Endothelial cell of umbilical vein (primary cell): ENCODE measurements around the gene PPIB. TPM values are rescaled to one million over a fixed set of nuclear protein-coding genes. Genes with fewer than 3 reads are reported as not detected.

Experiments
- BruUV-seq: library from RNA; stranded (reverse); fragments of 400-500 nt; replicated peaks from 2 replicates; lab custom pipeline; 2021; lab: Mats Ljungman, UMichigan
- CTCF ChIA-PET: fragments of 300-600, 350-600 bp; sonication (Branson Sonifier 250); formaldehyde crosslinking; loops from one replicate; lab custom pipeline; 2021; ENCODE audit warnings: antibody characterized with exemption, inconsistent platforms; lab: Charles Lee
- POLR2A ChIA-PET: fragments of 300-600, 350-600 bp; sonication (Branson Sonifier 250); formaldehyde crosslinking; loops from one replicate; lab custom pipeline; 2021; ENCODE audit warnings: antibody characterized with exemption, inconsistent platforms; lab: Charles Lee
- DNase-seq: peaks from one replicate; pipeline ENCODE4 v3.0.0-alpha.2; 2011; ENCODE audit warnings: low read depth, low spot score
- FAIRE-seq: peaks from 2 replicates; lab custom pipeline; 2011; peaks lifted over from hg19 to GRCh38; lab: Jason Lieb, UNC
- H2AFZ ChIP-seq: 2 replicates; pipeline ENCODE4 v1.6.0; 2012; ENCODE audit warnings: low read depth, low read length, control low read depth, inconsistent platforms
- H3K27ac ChIP-seq: 2 replicates; pipeline ENCODE4 v1.5.1; 2011; ENCODE audit warnings: low read depth, mild to moderate bottlenecking, control low read depth, low read length, moderate library complexity; ENCODE audit not compliant: insufficient read depth
- H3K27me3 ChIP-seq, 2 experiments: 2 replicates each; pipeline versions ENCODE4 v1.6.0 to v1.6.1; 2011; ENCODE audit warnings: low read length in 2 of 2, mixed read lengths in 1 of 2; ENCODE audit not compliant: control insufficient read depth in 2 of 2, insufficient read depth in 2 of 2
- H3K36me3 ChIP-seq, 2 experiments: 2 replicates in 1 of 2; 3 replicates in 1 of 2; pipeline ENCODE4 v1.5.1; 2011; ENCODE audit warnings: low read length in 2 of 2, mild to moderate bottlenecking in 1 of 2, moderate library complexity in 1 of 2; ENCODE audit not compliant: control insufficient read depth in 2 of 2, insufficient read depth in 2 of 2; ENCODE audit errors: extremely low read depth in 1 of 2
- H3K4me1 ChIP-seq: 3 replicates; pipeline ENCODE4 v1.5.1; 2011; ENCODE audit warnings: mild to moderate bottlenecking, low read length; ENCODE audit not compliant: control insufficient read depth, insufficient read depth; ENCODE audit errors: extremely low read depth
- H3K4me2 ChIP-seq: 2 replicates; pipeline ENCODE4 v1.6.1; 2011; ENCODE audit warnings: low read length, control low read depth, mixed read lengths; ENCODE audit not compliant: insufficient read depth
- H3K4me3 ChIP-seq, 3 experiments: fragments of 200-600 bp in 1 of 3; sonication (generic), shearing (Covaris generic) in 1 of 3; replicated peaks in 1 of 3; 2 replicates each; pipeline ENCODE4 v1.5.1; 2011 to 2016; ENCODE audit warnings: control low read depth in 3 of 3, low read length in 3 of 3, mild to moderate bottlenecking in 2 of 3, inconsistent platforms in 1 of 3, low read depth in 1 of 3, moderate library complexity in 1 of 3; ENCODE audit not compliant: insufficient read depth in 1 of 3
- H3K79me2 ChIP-seq: 2 replicates; pipeline ENCODE4 v1.6.0; 2012; ENCODE audit warnings: low read length, inconsistent platforms; ENCODE audit not compliant: control insufficient read depth, insufficient read depth
- H3K9ac ChIP-seq: replicated peaks from 2 replicates; pipeline ENCODE3; 2011; ENCODE audit warnings: low read length, control low read depth; ENCODE audit not compliant: insufficient read depth; ENCODE audit errors: extremely low read depth
- H3K9me1 ChIP-seq: replicated peaks from 3 replicates; pipeline ENCODE4 v1.6.0; 2011; ENCODE audit warnings: mild to moderate bottlenecking, low read length; ENCODE audit not compliant: control insufficient read depth, insufficient read depth; ENCODE audit errors: extremely low read depth
- H3K9me3 ChIP-seq: replicated peaks from 2 replicates; pipeline ENCODE4 v1.5.1; 2012; ENCODE audit warnings: low read length, inconsistent platforms; ENCODE audit not compliant: control insufficient read depth, insufficient read depth
- H4K20me1 ChIP-seq: replicated peaks from 2 replicates; pipeline ENCODE3; 2011; ENCODE audit warnings: mild to moderate bottlenecking, low read length; ENCODE audit not compliant: control insufficient read depth, insufficient read depth; ENCODE audit errors: extremely low read depth
- EZH2 ChIP-seq: IDR thresholded peaks from 2 replicates; pipeline ENCODE4 v1.6.1; 2012; ENCODE audit warnings: borderline replicate concordance, low read depth, mild to moderate bottlenecking, moderate library complexity, low read length, inconsistent platforms; ENCODE audit not compliant: severe bottlenecking
- FOS ChIP-seq: IDR thresholded peaks from 2 replicates; pipeline ENCODE4 v1.6.1; 2011; ENCODE audit warnings: mild to moderate bottlenecking, low read length, moderate library complexity, borderline replicate concordance; ENCODE audit not compliant: insufficient read depth
- GATA2 ChIP-seq: IDR thresholded peaks from 2 replicates; pipeline ENCODE4 v1.7.0; 2011; ENCODE audit warnings: low read depth, mild to moderate bottlenecking, moderate library complexity, mixed read lengths, low read length; ENCODE audit not compliant: insufficient read length, insufficient read depth
- JUN ChIP-seq: IDR thresholded peaks from 2 replicates; pipeline ENCODE4 v1.6.1; 2011; ENCODE audit warnings: borderline replicate concordance, low read depth; ENCODE audit not compliant: insufficient read length, insufficient read depth
- MYC ChIP-seq: IDR thresholded peaks from one replicate; pipeline ENCODE4 v1.6.1; 2011; ENCODE audit warnings: mild to moderate bottlenecking, low read depth, low read length
- POLR2AphosphoS5 ChIP-seq: IDR thresholded peaks from 2 replicates; pipeline ENCODE4 v1.6.1; 2012; ENCODE audit warnings: low read depth, mild to moderate bottlenecking, control low read depth, low read length, moderate library complexity; ENCODE audit not compliant: insufficient read depth
- dilution Hi-C: fragments of 300-500 bp; cut with MboI; formaldehyde crosslinking; loops from one replicate; pipeline ENCODE4 v1.15.0; 2019; ENCODE audit warnings: low sequenced_read_pairs; ENCODE audit not compliant: extremely low pct_ligation_motif_present
- intact Hi-C: fragments of 100-400 bp; cut with micrococcal nuclease; formaldehyde crosslinking; loops from one replicate; pipeline ENCODE4 v1.10.0; 2022
- polyA plus RNA-seq, 4 experiments: library from polyadenylated mRNA; depleted of rRNA in 3 of 4; stranded (reverse) in 3 of 4; unstranded in 1 of 4; fragments of >200 nt; gene quantifications; 2 replicates each; pipeline versions ENCODE4 v1.2.1 to v1.2.3, GENCODE V29; 2011 to 2012; ENCODE audit warnings: missing spikeins in 1 of 4
- total RNA-seq: library from RNA; stranded (reverse); gene quantifications from 2 replicates; pipeline ENCODE4 v1.2.3, GENCODE V29; 2021
- TF ChIP-seq, protein P1 (sequence below), 2 donors: IDR thresholded peaks; 1 replicate in 1 of 2; 2 replicates in 1 of 2; pipeline ENCODE4 v1.5.1; 2011; ENCODE audit warnings: low read length in 2 of 2, mild to moderate bottlenecking in 2 of 2, moderate library complexity in 2 of 2, control low read depth in 1 of 2, inconsistent platforms in 1 of 2, low read depth in 1 of 2; ENCODE audit not compliant: insufficient read depth in 1 of 2; ENCODE audit errors: extremely low read depth in 1 of 2
- TF ChIP-seq, protein P2 (sequence below): IDR thresholded peaks from 2 replicates; pipeline ENCODE4 v1.6.1; 2011; ENCODE audit not compliant: insufficient read depth, insufficient read length

The PPIB gene
- total and polyA plus RNA-seq, 2 donors (not counting 3 experiments of a cell fraction or from before 2014, with no cell fraction given) = 840 to 1,240 TPM

DNA sequence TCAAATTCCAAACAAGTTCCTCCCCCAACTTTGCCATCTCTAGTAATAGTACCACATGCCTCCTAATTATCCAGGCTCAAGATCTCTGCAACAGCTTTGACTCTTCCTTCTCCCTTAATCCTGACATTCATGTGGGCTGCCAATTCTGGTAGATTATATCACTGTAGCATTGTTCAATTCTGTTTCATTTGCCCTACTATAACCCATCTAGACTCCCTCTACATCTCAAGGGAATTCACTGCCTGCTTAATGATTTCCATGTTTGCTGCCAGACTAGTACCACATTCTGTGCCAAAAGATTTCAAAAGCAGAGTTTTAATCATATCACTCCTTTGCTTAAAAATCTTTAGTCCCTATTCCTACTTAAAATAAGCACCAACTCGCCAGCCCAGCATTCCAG lies 34.6 kb upstream of the PPIB start:
- ChIA-PET CTCF (interaction anchor here (2.5 kb wide), 1 partner anchor 18 kb away, joined by 9 read pairs; no protein-coding TSS in a partner anchor), POLR2A (no interaction called here)
- no peaks in the 10 kb centered on the region for H3K4me1 ChIP-seq
- TF ChIP-seq FOS = no peak
- TF ChIP-seq POLR2AphosphoS5 = no peak
- TF ChIP-seq MYC = no peak
- TF ChIP-seq, protein P1, sequence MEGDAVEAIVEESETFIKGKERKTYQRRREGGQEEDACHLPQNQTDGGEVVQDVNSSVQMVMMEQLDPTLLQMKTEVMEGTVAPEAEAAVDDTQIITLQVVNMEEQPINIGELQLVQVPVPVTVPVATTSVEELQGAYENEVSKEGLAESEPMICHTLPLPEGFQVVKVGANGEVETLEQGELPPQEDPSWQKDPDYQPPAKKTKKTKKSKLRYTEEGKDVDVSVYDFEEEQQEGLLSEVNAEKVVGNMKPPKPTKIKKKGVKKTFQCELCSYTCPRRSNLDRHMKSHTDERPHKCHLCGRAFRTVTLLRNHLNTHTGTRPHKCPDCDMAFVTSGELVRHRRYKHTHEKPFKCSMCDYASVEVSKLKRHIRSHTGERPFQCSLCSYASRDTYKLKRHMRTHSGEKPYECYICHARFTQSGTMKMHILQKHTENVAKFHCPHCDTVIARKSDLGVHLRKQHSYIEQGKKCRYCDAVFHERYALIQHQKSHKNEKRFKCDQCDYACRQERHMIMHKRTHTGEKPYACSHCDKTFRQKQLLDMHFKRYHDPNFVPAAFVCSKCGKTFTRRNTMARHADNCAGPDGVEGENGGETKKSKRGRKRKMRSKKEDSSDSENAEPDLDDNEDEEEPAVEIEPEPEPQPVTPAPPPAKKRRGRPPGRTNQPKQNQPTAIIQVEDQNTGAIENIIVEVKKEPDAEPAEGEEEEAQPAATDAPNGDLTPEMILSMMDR (IDR thresholded peaks at IDR 0.05; ENCODE audit: extremely low read depth in 1 of 2, insufficient read depth in 1 of 2, low read depth in 1 of 2, low read length in 2 of 2) = no peak
- TF ChIP-seq JUN = no peak
- no peak for TF ChIP-seq EZH2
- TF ChIP-seq, protein P2, sequence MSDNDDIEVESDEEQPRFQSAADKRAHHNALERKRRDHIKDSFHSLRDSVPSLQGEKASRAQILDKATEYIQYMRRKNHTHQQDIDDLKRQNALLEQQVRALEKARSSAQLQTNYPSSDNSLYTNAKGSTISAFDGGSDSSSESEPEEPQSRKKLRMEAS = no peak
- TF ChIP-seq GATA2 = no peak
- dilution Hi-C loops = no loop called here
- H3K9me1 ChIP-seq = no peaks in the 10 kb centered on the region
- no peak overlapping the region for H2AFZ ChIP-seq
- FAIRE-seq (no peak), DNase-seq (no peak)
- H3K36me3 ChIP-seq = peaks cover 0 to 4% of the 10 kb centered on the region in 2 experiments
- H3K27ac ChIP-seq = no peak overlapping the region
- H3K9ac ChIP-seq = no peak overlapping the region
- no peaks in the 10 kb centered on the region for H3K79me2 ChIP-seq
- H3K4me3 ChIP-seq = no peak overlapping the region
- intact Hi-C loops = no loop called here
- no peaks in the 10 kb centered on the region for H3K27me3 ChIP-seq
- no peaks in the 10 kb centered on the region for H3K9me3 ChIP-seq
- no peak overlapping the region for H3K4me2 ChIP-seq
- BruUV-seq = no TSS peak
- H4K20me1 ChIP-seq = no peaks in the 10 kb centered on the region
